Measurements from ENCODE around the gene SSTR4.

SSTR4 gene

DNA sequence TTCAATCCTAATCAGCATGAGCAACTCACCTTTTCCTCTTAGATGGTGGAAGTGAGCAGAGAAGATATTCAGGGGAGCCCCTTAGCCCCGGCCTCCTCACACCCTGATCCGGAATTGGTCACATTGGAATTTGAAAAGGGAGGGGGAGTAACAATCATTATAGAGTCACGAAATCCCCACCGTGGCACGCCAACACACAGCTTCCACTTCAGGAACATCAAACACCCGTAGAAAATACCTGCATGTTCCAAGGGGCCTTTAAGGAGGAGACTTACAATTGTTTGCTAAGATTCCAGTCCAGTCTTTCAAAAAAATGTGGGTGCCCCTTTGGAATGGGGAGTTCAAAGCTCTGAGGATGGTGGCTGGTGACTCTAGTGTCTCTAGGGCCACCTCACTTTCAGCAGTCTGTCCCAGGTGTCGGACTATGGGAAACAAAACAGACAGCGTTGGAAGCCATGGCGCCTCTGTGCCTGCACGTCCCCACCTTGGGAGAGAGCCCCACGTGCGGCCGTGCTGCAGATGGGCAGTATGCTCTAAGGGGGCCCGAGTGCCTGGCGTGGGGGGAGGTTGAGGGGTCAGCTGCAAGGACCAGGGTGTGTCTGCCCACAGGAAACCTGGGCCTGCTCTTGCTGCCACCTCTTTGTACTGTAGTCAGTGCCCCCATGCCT, 48.6 kb downstream of the SSTR4 start:
- H3K4me1 ChIP-seq: peaks cover 54% of the 10 kb centered on the region
- H3K4me3 ChIP-seq: no peak overlapping the region
- H3K9me3 ChIP-seq: no peaks in the 10 kb centered on the region
- no peak for TF ChIP-seq Cebpa-rat (IDR thresholded peaks at IDR 0.05)
- no peaks in the 10 kb centered on the region for H4K20me1 ChIP-seq
- H3K27ac ChIP-seq: peak overlapping the region; percentile 32; the same call in 1 of the 2 replicates
- no peaks in the 10 kb centered on the region for H3K36me3 ChIP-seq
- H3K9ac ChIP-seq: no peak overlapping the region
- H3K27me3 ChIP-seq: no peaks in the 10 kb centered on the region
- peak overlapping the region; percentile 75 for H3K4me2 ChIP-seq

DNA sequence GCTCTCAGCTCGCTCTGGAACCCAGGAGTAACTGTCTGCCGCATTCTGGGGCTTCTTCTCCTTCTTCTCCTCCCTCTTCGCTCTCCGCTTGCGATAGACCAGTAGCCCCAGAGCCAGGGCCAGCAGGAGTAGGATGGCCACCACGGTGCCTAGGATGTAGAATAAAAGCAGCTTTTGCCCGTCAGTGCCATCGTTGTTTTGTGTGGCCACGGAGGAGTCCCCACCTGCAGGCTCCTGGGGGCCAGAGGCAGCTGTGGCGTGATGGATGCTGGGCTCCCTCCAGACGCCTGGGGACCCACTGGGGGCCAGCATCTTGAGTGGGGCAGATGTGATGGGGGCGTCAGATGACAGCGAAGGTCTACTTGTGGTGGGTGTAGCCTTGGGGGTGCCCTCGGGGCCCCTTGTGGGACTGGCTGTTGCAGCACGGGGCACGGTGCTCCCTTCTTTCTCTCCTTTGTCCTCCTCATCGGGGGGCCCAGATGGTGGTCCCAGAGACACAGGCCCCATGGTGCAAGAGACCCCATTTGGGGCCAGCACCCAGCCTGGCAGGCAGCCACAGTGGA, 49.3 kb downstream of the SSTR4 start:
- Histone ChIP-seq H3K36me3 (no peaks in the 10 kb centered on the region), H4K20me1 (no peaks in the 10 kb centered on the region), H3K4me1 (peaks cover 54% of the 10 kb centered on the region), H3K9ac (no peak overlapping the region), H3K27ac (peak overlapping the region; percentile 32; the same call in 1 of the 2 replicates), H3K4me3 (no peak overlapping the region), H3K4me2 (peak overlapping the region; percentile 75), H3K27me3 (no peaks in the 10 kb centered on the region), H3K9me3 (no peaks in the 10 kb centered on the region)
- no peak for TF ChIP-seq Cebpa-rat (IDR thresholded peaks at IDR 0.05)

DNA sequence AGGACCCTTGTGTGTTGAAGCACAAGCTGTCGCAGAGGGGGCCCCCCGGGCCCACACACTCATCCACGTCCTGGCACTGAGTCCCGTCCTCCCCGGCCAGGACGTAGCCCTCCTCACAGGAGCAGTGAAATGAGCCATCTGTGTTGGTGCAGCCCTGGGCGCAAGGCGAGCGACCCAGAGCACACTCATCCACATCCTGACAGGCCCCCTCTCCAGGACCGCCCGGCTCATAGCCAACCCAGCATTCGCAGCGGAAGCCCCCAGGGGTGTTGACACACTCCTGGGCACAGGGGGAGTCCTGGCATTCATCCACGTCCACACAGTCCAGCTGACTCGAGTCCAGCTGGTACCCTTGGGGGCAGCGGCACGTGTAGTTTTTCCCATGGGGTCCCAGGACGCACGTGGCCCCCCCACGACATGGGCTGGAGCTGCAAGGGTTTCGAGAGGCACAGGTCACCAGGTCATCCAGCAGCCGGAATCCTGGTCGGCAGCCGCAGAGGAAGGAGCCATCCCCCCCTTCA, 49.8 kb downstream of the SSTR4 start:
- Histone ChIP-seq H4K20me1 (no peaks in the 10 kb centered on the region), H3K4me2 (peak overlapping the region; percentile 75), H3K9me3 (no peaks in the 10 kb centered on the region), H3K27me3 (no peaks in the 10 kb centered on the region), H3K9ac (no peak overlapping the region), H3K4me1 (peaks cover 54% of the 10 kb centered on the region), H3K36me3 (no peaks in the 10 kb centered on the region), H3K4me3 (no peak overlapping the region), H3K27ac (peak overlapping the region; percentile 60; the same call in 1 of the 2 replicates)
- no peak for TF ChIP-seq Cebpa-rat (IDR thresholded peaks at IDR 0.05)

DNA sequence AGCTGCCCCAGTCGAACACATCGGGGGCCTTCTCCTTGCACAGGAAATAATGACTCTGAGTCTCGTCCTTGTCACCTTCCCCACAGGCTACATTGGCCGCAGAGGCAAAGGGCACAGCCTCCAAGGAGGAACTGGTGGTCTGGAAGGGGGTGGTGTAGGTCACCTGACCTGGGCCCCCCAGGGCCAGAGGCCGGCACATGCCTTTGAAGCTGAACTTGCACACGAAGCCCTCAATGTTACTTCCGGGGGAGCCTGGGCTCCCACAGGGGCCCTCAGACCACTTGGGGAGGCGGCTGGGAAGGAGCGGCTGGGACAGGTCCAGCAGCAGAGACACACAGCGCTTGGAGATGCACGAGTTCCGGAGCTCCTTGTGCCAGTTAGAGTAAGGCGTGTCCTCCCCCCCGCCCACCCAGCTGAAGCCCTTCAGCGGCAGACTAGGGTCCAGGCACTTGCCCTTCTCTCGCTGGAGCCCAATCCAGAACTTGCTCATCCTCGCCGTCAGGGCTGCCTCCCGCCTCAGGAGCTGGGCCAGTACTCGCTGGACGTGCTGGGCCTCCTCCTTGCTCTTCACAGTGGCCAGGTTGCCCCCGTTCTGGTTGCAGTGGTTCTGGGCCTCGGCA, 50.4 kb downstream of the SSTR4 start:
- no peaks in the 10 kb centered on the region for H4K20me1 ChIP-seq
- no peaks in the 10 kb centered on the region for H3K27me3 ChIP-seq
- H3K27ac ChIP-seq: peak overlapping the region; percentile 87
- H3K36me3 ChIP-seq: no peaks in the 10 kb centered on the region
- H3K9me3 ChIP-seq: no peaks in the 10 kb centered on the region
- H3K4me1 ChIP-seq: peaks cover 54% of the 10 kb centered on the region
- no peak for TF ChIP-seq Cebpa-rat (IDR thresholded peaks at IDR 0.05)
- peak overlapping the region; percentile 74 for H3K9ac ChIP-seq
- peak overlapping the region; percentile 75 for H3K4me2 ChIP-seq
- peak overlapping the region; percentile 52 for H3K4me3 ChIP-seq

DNA sequence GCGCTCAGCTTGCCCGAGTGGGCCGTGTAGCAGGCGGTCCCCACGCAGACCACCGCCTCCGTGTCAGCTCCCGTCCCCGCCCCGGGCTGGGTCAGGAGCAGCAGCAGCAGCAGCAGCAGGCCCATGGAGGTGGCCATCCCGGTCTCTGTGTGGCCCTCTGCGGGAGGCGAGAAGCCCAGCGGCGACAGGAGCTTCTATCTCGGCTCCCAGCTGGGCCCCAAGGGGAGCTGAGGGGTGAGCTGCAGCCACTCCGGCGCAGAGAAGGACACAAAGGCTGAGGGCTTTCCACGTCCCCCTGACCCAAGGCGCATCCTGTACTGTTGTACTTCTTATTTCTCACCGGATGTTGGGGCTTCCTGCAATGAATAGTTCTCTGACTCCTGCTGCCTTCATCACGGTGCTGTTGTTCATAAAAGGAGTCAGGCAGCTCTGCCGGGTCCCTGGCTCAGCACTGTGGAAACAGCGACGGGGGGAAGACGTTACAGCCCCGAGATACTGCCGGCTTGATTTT, 51.0 kb downstream of the SSTR4 start, which contains the start of gene CD93:
TSS of gene CD93 (minus strand) at position 269 of the 511 bp plus-strand sequence. CDS start at position 137, 132 bp downstream.
- Histone ChIP-seq H3K9ac (peak within 1 kb of the TSS; percentile 74), H3K9me3 (no peaks in the 10 kb centered on the region), H3K4me2 (peak within 1 kb of the TSS; percentile 75), H3K36me3 (no peaks in the 10 kb centered on the region), H4K20me1 (no peaks in the 10 kb centered on the region), H3K27ac (peak within 1 kb of the TSS; percentile 87), H3K4me3 (peak within 1 kb of the TSS; percentile 52), H3K4me1 (peaks cover 54% of the 10 kb centered on the region), H3K27me3 (no peaks in the 10 kb centered on the region)
- no peak for TF ChIP-seq Cebpa-rat (IDR thresholded peaks at IDR 0.05)

DNA sequence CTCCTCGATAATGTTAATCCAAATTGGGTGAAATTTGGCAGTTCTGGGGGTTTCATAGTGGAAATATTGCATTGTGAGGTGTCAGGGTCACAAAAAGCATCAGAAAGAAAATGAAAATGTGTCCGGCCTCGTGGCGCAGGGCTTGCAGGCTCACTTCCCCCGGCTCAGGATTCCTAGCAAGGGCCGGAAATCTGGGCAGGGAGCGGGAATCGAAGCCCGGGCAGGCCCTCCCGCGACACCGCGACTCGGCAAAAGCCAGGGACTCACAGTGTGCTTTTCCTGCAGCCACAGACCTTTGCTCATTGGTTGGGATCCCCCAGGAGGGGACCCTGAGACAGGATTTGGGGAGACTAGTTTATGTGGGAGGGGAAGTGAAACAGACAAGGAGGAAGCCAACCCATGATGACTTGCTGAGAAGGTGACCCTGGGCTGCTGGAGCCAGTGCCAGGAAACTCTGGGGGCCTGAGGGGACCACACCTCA, 51.9 kb downstream of the SSTR4 start:
- no peaks in the 10 kb centered on the region for H3K36me3 ChIP-seq
- H3K4me2 ChIP-seq: peak overlapping the region; percentile 75
- H3K9me3 ChIP-seq: no peaks in the 10 kb centered on the region
- peak overlapping the region; percentile 74 for H3K9ac ChIP-seq
- H3K4me1 ChIP-seq: peaks cover 54% of the 10 kb centered on the region
- H3K4me3 ChIP-seq: no peak overlapping the region; the same call in 1 of the 2 replicates
- no peaks in the 10 kb centered on the region for H3K27me3 ChIP-seq
- no peaks in the 10 kb centered on the region for H4K20me1 ChIP-seq
- no peak for TF ChIP-seq Cebpa-rat (IDR thresholded peaks at IDR 0.05)
- peak overlapping the region; percentile 87 for H3K27ac ChIP-seq

DNA sequence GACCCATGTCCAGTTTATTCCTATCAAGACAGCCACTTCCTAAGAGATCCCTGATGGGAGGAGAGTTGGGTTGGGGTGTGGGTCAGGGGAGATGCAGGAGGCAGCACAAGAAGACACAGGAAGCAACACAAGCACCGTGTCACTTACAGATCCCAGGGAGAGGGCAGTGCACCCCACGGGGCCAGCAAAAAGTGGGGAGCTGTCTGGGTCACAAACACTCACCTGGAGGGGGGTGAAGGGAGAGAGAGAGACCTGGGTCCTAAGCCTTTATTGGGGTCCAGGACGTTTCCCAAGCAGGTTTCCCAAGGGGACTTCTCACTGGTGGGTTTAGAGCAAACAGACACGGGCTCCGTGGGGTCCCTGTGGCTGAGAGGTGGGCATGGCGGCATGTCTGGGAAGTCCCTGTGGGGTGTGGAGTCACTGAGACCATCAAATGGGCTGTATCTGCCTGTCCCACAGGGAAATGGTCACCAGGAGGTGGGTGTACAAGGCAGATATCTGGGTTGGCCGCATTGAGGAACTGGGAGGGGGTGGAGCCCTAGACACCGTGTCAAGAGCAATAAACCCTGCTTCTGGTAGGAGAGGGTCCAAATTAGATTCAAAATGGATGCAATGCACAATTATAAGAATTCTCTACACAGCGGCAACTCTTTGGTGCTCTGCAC, 52.6 kb downstream of the SSTR4 start:
- no peak overlapping the region for H3K9ac ChIP-seq
- no peak overlapping the region; the same call in 1 of the 2 replicates for H3K4me3 ChIP-seq
- no peaks in the 10 kb centered on the region for H3K36me3 ChIP-seq

More for the DNA sequence above, 52.6 kb downstream of the SSTR4 start:
- Histone ChIP-seq H3K4me2 (peak overlapping the region; percentile 75), H4K20me1 (no peaks in the 10 kb centered on the region), H3K27ac (peak overlapping the region; percentile 87), H3K27me3 (no peaks in the 10 kb centered on the region), H3K4me1 (peaks cover 54% of the 10 kb centered on the region), H3K9me3 (no peaks in the 10 kb centered on the region)
- no peak for TF ChIP-seq Cebpa-rat (IDR thresholded peaks at IDR 0.05)

All from BLaER1 (cell line).